Measurements from ENCODE around the gene ZFYVE21. TPM values are rescaled to one million over a fixed set of nuclear protein-coding genes. Genes with fewer than 3 reads are reported as not detected.
A peak's percentile ranks its signal among the peaks of the same experiment; 100 is the strongest.

Gene ZFYVE21
- total RNA-seq, 2 experiments from 2014 or later, result 18.0 to 22.5 TPM

DNA sequence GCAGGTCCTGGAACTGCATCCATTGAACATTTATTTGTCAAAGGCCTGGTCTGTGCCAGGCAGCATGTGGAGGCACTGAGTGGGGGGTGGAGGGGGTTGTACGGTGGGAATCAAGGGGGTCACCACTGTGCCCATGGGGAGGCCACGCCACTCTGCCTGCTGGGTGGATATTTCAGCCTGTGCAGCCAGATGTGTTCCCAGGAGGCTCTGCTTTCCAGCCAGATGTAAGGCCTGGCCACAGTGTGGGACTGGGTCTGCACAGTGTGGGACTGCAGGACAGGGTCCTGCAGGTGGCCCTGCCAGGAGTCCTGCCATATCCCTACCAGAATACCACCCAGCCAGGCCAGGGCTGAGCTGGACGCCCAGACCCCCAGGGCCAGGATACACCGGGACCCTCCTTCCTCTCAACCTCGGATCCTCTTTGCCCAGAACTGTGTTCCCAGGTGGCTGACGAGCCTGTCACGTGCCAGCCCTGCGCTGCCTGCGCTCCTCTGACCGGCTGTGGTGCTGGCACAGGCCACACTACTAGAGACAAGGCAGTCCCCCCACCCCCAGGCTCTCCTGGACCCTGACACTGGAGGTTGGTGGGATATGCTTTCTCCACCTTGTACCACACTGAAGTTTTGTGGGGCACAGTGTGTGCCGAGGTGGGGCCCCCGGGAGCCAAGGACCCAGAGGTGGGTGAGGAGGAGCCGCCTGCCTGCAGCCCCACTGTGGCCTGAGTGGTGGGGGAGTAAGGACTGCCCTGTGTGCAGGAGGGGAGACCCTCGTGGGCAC lies 17.8 kb upstream of the ZFYVE21 start:
- TF ChIP-seq CTCF (conservative IDR thresholded peaks at IDR 0.05; ENCODE audit: low read length), result no peak
- no peak for TF ChIP-seq EZH2phosphoT487 (IDR thresholded peaks at IDR 0.05; ENCODE audit: borderline replicate concordance, low read depth, low read length)
- BruUV-seq (replicated peaks), result no TSS peak
- H3K4me3 ChIP-seq (ENCODE audit: low read depth, low read length, poor library complexity, severe bottlenecking), result peak overlapping the region; percentile 8
- H3K79me2 ChIP-seq (ENCODE audit: insufficient read depth, low read depth, low read length), result no peaks in the 10 kb centered on the region; the same call in 1 of the 2 replicates
- POLR2A ChIA-PET, result interaction anchor here (0.6 to 1.8 kb wide), 3 partner anchors 14 to 71 kb away, joined by 3 to 8 read pairs (median 4); partner anchors contain the start of genes XRCC3 and ZFYVE21
- CTCF ChIA-PET (ENCODE audit: unreplicated experiment), result interaction anchor here (1.3 kb wide), 1 partner anchor 9 kb away, joined by 3 read pairs; no protein-coding TSS in a partner anchor
- H4K20me1 ChIP-seq (ENCODE audit: insufficient read depth, low read length), result no peaks in the 10 kb centered on the region
- no peak for DNase-seq (ENCODE audit: low spot score)
- peaks cover 97% of the 10 kb centered on the region for H3K4me1 ChIP-seq (ENCODE audit: insufficient read depth, low read length, poor library complexity, severe bottlenecking)
- intact Hi-C loops (cut with micrococcal nuclease; ENCODE audit: unreplicated experiment), result loop anchor here (2.0 kb wide), 1 partner anchor 17 kb away; the partner anchor contains the start of genes XRCC3 and ZFYVE21
- H3K36me3 ChIP-seq (ENCODE audit: insufficient read depth, low read length), result peaks cover 88% of the 10 kb centered on the region
- peak overlapping the region; percentile 66 for H3K4me2 ChIP-seq (ENCODE audit: low read length)
- H2AFZ ChIP-seq (ENCODE audit: low read length), result no peak overlapping the region
- no peaks in the 10 kb centered on the region for H3K9me3 ChIP-seq (ENCODE audit: low read length)
- no peaks in the 10 kb centered on the region for H3K9me2 ChIP-seq (ENCODE audit: insufficient read depth, low read length)
- H3K27ac ChIP-seq (ENCODE audit: low read depth, low read length, poor library complexity, severe bottlenecking), result peak overlapping the region; percentile 76

- BruUV-seq (replicated peaks), result no TSS peak
- Histone ChIP-seq H3K4me2 (ENCODE audit: low read length) (peak overlapping the region; percentile 66), H3K9me3 (ENCODE audit: low read length) (no peaks in the 10 kb centered on the region), H2AFZ (ENCODE audit: low read length) (no peak overlapping the region), H3K9me2 (ENCODE audit: insufficient read depth, low read length) (no peaks in the 10 kb centered on the region), H4K20me1 (ENCODE audit: insufficient read depth, low read length) (no peaks in the 10 kb centered on the region), H3K36me3 (ENCODE audit: insufficient read depth, low read length) (peaks cover 88% of the 10 kb centered on the region), H3K4me3 (ENCODE audit: low read depth, low read length, poor library complexity, severe bottlenecking) (peak overlapping the region; percentile 8), H3K27ac (ENCODE audit: low read depth, low read length, poor library complexity, severe bottlenecking) (peak overlapping the region; percentile 76), H3K79me2 (ENCODE audit: insufficient read depth, low read depth, low read length) (no peaks in the 10 kb centered on the region), H3K4me1 (ENCODE audit: insufficient read depth, low read length, poor library complexity, severe bottlenecking) (peaks cover 91% of the 10 kb centered on the region)
- POLR2A ChIA-PET, result interaction anchor here (0.6 to 1.8 kb wide), 6 partner anchors 8 to 108 kb away, joined by 3 to 10 read pairs (median 4); partner anchors contain the start of genes KLC1, XRCC3 and ZFYVE21
- intact Hi-C loops (cut with micrococcal nuclease; ENCODE audit: unreplicated experiment), result loop anchor here (2.0 kb wide), 1 partner anchor 16 kb away; the partner anchor contains the start of genes XRCC3 and ZFYVE21
- no peak for TF ChIP-seq CTCF (conservative IDR thresholded peaks at IDR 0.05; ENCODE audit: low read length)
- TF ChIP-seq EZH2phosphoT487 (IDR thresholded peaks at IDR 0.05; ENCODE audit: borderline replicate concordance, low read depth, low read length), result no peak
- DNase-seq (ENCODE audit: low spot score), result peak; percentile 84
- CTCF ChIA-PET (ENCODE audit: unreplicated experiment), result interaction anchor here (0.6 to 1.3 kb wide), 3 partner anchors 8 to 127 kb away, joined by 3 read pairs; no protein-coding TSS in a partner anchor
Observed at GRCh38 chr14:103698380-103699260, 17.0 kb upstream of the ZFYVE21 start.
